DMS53 (cell line): ENCODE data around the gene CCSER1.
"Not testable (repeated sequence)": the region's sequence is repeated elsewhere in the genome, so short reads cannot be mapped to it uniquely, and the experiment has no call there.

Experiments used
- DNase-seq: peaks from one replicate; lab custom pipeline; 2025; lab: John Stamatoyannopoulos, UW

CCSER1 gene

DNA sequence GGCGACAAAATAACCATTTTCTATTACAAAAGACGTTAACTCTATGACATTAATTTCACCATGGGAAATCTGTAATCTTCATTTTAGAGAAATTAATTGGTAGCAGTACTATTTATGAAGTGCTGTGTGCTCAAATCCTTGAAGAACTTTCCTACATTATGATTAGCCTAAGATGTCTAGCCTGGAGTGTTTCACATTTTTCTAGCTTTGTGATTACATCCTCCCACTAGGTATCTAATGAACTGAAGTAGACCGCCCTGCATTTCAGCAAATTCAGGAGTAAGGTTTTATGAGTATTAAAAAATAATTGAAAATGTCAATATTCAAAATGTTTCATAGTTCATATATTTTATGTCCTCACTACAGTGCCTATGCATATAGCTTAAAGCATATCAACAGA is 713.1 kb downstream of the CCSER1 start:
- DNase-seq: no peak

DNA sequence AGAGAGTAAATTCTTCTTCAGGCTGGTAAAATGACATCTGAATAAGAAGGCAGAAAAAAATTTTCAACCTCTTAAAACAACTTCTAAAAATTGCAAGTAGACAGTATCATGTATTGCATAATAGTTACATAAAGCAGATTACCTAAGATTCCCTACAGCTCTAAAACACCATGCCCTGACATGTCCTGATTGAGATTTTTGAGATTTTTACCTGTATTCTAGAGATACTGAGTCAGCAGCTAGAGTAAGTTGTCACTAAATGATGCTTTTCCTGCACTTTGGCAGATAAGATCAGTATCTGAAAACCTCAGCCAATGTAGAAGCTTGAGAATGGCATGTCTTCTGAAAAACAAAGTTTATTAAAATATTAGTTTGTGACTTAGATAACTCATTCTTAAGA is 713.6 kb downstream of the CCSER1 start:
- no peak for DNase-seq

- DNase-seq: no peak
These were observed 714.5 kb downstream of the CCSER1 start for GRCh38 chr4:90841676-90842075.

- DNase-seq: peak; percentile 66
These were observed 715.8 kb downstream of the CCSER1 start for GRCh38 chr4:90842960-90843359.

GRCh38 chr4:90844241-90844640 is 717.0 kb downstream of the CCSER1 start:
- no peak for DNase-seq

GRCh38 chr4:90845777-90846176 is 718.6 kb downstream of the CCSER1 start:
- peak; percentile 39 for DNase-seq

- DNase-seq: no peak
These were observed 725.0 kb downstream of the CCSER1 start for GRCh38 chr4:90852237-90852636.

GRCh38 chr4:90855111-90855510 is 727.9 kb downstream of the CCSER1 start:
- DNase-seq: no peak

GRCh38 chr4:90857081-90857820 is 730.1 kb downstream of the CCSER1 start:
- no peak for DNase-seq

DNA sequence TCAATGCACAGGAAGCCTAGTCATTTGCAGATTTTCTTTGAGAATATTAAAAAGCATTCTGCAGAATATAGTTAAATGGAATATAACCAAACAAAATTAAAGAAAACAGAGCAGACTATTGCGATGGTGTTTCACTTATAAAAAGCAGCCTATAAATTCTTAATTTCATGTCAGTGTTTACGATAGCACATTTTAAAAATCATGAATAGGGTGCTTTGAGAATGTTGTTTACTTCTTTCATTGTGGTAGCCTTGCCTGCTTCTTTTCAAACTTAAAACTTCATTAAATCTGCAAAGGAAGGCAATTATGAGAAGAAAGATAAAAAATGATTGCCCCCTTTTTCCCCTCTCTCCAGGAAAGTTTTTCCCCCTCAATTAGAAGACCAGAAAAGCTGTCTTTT is 748.6 kb downstream of the CCSER1 start:
- DNase-seq: no peak

- no peak for DNase-seq
These were observed 749.1 kb downstream of the CCSER1 start for GRCh38 chr4:90876296-90876695.

DNA sequence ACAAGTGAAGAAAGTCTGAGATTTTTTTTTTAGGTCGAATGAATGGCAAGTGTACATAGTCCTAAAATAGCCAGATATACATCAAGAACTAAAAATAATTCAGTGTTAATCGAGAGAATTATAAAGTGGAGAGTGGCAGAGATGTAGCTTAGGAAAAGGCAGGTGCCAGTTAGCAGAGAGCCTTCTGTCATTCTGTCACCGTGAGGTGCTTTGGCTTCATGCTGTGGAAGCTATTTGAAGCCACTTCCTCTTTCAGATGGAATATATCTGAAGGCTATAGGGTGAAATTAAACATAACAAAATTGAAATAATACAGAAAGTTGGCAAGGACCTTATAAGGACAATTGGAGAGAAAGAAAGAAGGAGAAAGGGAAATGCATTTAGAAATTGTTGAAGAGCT is 756.3 kb downstream of the CCSER1 start:
- DNase-seq: no peak

DNA sequence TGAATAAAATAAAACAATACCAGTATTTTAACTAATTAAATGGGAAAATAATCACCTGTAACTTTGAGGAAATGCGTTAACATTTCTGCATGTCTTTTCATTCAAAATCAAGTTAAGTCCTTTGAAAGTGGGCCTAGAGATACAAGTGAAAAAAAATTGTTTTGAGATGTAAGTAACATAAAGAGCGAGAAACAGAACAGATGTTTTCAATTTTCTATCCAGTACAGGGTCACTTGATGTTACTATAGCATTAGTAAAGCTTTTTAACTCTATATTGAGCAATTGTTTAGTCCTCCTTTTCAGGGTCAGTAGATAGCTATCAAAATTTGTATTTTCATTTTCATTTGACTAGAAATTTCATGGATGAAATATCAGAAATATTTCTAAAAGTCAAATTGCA is 761.4 kb downstream of the CCSER1 start:
- no peak for DNase-seq

DNA sequence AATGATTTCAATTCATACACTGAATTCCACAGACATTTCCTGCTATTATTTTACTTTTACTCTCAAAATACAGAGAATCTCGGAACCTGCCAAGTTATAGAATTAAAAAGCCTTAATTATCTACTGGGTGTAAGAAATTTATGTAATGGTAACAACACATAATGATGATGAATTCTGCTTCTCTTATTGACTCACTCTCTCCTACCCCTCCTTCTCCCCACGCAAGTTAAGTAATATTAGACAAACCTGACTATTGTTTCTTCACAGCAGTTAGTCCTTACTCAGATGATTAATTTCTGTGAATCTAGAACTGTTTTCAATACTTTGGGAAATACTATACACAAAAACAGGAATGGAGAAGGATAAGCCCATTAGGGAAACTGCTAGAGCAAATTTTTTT is 762.0 kb downstream of the CCSER1 start:
- DNase-seq: no peak

GRCh38 chr4:90903413-90903812 is 776.2 kb downstream of the CCSER1 start:
- DNase-seq: peak; percentile 7

DNA sequence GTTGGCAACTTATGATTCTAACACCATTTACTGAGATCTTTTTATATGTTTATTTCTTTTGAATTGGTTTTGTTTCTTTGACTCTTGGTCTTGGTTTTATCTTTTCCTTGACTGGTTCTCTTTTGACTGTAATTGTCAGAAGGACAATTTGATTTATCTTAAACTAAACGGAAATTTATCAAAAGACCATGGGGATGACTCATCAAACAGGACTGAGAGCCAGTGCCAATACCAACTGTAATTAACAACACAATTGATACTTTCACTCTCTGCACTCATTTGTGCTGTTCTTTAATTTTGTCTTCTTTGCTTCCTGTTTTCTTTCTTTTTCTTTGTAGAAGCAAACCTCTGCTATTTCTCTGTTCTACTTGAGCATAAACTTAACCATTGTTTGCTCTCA is 776.8 kb downstream of the CCSER1 start:
- DNase-seq: peak; percentile 3

DNA sequence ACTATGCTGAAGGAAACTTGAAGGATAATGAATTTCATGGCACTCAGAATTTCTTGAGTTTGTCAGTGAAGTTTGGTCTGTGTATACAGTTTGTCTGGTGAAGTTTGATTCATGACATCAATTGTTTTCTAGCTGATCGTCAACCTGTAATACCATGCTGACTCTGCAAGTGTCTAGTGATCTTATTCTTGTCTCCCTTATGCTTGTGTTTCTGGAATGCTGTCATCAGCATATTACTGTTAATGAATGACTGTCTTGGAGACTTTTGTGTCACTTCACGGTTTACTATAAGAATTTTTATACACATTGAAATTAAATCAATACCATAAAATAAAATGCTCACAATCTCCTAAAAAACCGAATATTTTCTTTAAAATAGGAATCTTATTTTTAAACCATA is 779.0 kb downstream of the CCSER1 start:
- no peak for DNase-seq

- not testable (repeated sequence) for DNase-seq
These were observed 784.7 kb downstream of the CCSER1 start for GRCh38 chr4:90911724-90912434.

DNA sequence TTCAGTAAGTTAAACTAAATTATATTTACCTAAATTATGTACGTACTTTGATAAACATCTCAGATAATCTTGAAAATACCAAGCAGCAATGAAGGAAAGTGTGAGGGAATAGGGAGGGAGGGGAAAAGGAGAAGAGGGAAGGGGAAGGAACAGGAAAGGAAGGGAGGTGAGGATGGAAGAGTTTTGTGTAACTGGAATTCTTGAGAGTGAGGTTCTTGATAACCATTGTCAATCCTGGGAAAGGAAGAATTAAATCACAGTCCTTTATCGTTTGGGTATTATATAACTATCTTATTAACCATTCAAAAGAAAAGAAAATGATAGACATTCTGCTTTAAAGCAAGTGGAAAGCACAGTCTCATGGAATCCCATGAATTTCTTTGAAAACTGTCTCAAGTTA is 795.0 kb downstream of the CCSER1 start:
- no peak for DNase-seq

GRCh38 chr4:90926957-90927356 is 799.8 kb downstream of the CCSER1 start:
- no peak for DNase-seq

GRCh38 chr4:90943311-90943710 is 816.1 kb downstream of the CCSER1 start:
- no peak for DNase-seq

DNA sequence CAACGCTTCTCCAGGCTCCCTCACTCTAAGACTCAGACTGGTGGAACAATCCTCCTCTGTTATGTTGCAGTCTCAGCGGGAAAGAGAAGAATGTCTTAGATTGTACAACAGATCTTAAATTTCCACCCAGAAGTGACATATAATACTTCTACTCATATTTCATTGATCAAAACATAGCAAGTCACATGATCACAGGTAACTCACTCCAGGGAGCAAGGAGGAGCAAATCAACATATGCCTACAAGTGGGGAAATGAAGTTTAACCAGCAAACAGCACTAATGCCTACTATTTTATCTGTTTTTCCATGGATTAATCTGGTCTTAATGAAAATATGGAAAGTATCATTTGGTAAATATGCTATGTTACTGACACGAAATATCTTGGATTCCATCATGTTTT is 819.8 kb downstream of the CCSER1 start:
- DNase-seq: no peak

DNA sequence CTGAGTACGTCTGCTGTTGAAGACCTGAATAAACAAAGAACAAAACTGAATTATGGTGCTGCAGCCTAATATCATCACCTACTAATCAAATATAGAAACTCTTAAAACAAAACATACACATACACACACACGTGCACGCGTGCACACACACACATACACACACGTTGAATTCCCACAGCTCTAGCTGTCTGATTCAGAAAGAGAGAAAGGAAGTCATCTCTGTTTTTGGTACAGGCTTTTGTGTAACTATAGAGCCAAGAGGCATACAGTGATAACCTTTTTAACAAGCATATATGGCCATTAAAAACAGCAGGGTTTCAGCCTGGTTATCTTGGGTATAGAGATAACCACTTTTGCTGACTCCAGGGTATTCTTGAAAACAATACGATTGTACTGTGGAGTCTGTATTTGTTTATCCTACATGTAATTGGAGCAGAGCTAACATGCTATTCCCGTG is 823.2 kb downstream of the CCSER1 start:
- peak; percentile 56 for DNase-seq

GRCh38 chr4:90951037-90951436 is 823.8 kb downstream of the CCSER1 start:
- DNase-seq: peak; percentile 89
